ENCODE results near the gene RIMS4.

GRCh38 chr20:44792796-44793195 lies 17.6 kb downstream of the RIMS4 start:
- TF ChIP-seq CTCF (IDR thresholded peaks at IDR 0.05; ENCODE audit: control extremely low read depth in 1 of 3, insufficient read depth in 1 of 3, low read depth in 1 of 3, low read length in 3 of 3), result no peak
- no peak for TF ChIP-seq TBP (IDR thresholded peaks at IDR 0.05; ENCODE audit: low read depth, low read length)
- no peak for TF ChIP-seq CBX5 (IDR thresholded peaks at IDR 0.05; ENCODE audit: low read depth, low read length)
- no peak for TF ChIP-seq EP300 (IDR thresholded peaks at IDR 0.05; ENCODE audit: borderline replicate concordance in 1 of 2, low read depth in 2 of 2, low read length in 2 of 2)
- TF ChIP-seq POLR2A (IDR thresholded peaks at IDR 0.05; ENCODE audit: control extremely low read depth in 1 of 2, low read depth in 2 of 2, low read length in 2 of 2), result no peak
- TF ChIP-seq MAX (IDR thresholded peaks at IDR 0.05), result no peak
- TF ChIP-seq POLR2AphosphoS5 (IDR thresholded peaks at IDR 0.05; ENCODE audit: low read depth, low read length), result no peak
- no peak for TF ChIP-seq ZNF274 (IDR thresholded peaks at IDR 0.05; ENCODE audit: borderline replicate concordance, extremely low read depth, low read length)
- TF ChIP-seq BRCA1 (IDR thresholded peaks at IDR 0.05; ENCODE audit: low read depth, low read length), result no peak
- TF ChIP-seq SP1 (IDR thresholded peaks at IDR 0.05; ENCODE audit: low read depth, low read length), result no peak
- TF ChIP-seq JUND (IDR thresholded peaks at IDR 0.05; ENCODE audit: low read length), result no peak

Measured in H1 (cell line).